ENCODE measurements around the gene ALPL.

The ALPL gene

DNA sequence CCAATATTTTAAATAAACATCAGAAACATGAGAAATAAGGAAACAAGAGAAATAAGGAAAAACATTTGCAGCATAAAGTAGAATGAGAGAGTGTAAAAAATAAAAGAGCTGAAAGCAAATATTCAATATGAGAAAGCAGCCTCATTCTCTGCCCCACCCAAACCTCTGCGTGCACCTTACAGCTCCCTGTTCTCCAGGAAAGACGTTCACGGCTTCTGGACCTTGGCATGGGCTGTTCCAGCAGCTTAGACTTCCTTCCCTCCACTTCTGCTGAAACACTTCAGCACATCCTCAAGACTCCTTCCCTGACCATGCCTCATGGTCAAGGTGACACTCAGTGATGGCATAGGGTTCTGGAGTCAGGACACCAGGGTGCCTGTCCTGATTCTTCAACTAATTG, 23.3 kb downstream of the ALPL start:
- DNase-seq: no peak

DNA sequence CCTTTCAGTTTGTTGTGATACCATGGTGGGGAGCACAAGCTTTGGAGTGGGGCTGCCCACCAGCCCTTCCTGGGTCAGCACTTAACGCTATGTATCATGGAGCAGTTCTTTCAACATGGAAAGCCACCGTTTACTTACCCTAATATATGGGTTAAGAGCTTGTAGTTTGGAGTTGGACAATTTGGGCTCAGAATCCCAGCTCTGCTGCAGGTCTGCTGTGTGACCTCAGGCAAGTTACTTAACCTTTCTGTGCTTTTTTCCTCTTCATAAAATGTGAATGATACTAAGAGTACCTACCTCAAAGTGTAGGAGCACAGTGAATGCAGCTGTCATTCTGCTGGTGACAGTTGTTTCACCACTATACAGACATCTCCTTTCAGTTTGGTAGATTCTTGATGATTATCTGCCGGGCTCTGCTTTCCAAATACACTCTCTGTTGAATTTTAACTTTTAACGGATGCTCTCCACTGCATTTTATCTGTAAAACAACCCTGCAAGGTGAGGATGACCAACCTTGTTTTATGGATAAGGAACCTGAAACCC, 23.8 kb downstream of the ALPL start:
- DNase-seq: no peak

DNA sequence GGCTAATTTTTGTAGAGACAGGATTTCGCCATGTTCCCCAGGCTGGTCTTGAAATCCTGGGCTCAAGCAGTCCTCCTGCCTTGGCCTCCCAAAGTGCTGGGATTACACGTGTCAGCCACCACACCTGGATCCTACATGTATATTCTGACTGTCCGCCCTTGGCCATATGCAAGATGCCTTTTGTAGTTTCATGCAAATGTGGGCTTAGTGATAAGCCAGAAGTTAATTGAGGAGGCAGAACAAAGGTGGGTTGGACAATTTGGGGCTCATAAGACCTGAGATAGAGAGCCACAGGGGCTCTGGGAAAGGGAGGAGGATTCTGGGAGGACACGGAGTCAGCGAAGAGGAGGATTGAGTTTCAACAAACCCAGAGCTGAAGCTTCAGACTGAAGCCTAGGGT, 24.9 kb downstream of the ALPL start:
- DNase-seq: no peak

DNA sequence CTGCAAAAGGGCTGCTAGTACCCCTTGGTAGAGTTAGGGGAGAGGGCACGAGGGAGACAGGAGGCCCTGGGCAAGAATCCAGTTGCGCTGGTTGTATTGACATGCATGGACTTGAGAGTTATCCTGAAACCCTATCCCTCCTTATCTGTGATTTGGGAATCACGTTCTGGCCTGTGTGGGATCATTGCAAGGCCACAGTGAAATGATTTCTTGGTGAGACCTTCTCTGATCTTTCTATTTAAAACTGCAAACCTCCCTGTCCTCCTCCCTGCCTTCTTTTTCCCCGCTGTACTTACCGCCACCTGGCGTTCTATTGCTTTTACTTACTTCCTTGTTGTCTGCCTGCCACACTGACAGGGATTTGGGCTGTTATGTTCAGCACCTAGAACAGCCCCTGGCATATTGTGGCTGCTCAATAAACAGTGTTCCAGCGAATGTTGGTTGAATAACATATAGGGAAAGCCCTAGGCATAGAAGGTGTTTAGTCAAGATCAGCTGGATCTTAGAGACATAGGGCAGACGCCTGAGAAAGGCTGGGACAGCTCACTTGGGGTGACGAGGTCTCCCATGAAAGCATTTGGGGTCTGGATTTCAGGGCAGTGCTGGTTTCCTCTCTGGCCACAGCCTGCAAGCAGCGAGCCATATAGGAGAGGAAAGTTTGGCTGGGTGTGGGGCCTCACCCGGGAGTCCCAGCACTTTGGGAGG, 25.6 kb downstream of the ALPL start:
- DNase-seq: no peak

DNA sequence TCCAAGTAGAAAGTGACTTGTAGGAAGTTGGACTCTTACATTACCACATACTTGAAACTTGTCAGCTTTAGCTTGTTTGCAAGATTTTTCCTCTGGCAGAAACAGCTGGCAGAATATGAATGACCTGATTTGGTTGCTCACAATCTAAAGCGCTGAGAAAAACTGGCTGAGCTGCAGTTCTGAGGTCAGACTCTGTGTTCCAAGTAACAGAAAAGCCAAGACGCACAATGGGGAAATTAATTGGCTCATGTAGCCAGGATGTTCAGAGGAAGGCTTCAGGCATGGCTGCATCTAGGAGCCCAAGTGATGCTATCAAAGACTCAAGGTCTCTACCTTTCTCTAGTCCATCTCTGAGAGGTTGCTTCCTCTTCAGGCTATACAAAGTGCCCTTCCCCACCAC, 27.0 kb downstream of the ALPL start:
- DNase-seq: no peak

DNA sequence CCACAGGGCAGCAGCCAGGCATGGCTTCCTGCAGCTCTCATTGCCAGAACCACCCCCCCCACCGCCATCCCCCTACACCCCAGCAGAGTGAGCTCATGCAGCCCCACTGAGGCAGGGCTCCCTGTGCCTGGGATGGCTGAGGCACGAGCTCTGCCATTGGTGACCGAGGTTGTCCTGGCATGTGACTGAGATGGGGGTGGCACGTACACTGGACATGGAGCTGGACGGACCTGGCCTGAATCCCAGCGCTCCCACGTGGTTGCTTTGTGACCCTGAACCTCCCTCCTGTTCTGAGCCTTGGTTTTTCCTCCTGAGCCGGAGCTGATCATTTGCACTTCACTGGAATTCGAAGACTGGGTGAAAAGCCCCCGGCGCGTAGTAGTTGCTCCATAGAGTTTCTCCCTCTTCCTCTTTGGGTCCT, 28.3 kb downstream of the ALPL start:
- no peak for DNase-seq

DNA sequence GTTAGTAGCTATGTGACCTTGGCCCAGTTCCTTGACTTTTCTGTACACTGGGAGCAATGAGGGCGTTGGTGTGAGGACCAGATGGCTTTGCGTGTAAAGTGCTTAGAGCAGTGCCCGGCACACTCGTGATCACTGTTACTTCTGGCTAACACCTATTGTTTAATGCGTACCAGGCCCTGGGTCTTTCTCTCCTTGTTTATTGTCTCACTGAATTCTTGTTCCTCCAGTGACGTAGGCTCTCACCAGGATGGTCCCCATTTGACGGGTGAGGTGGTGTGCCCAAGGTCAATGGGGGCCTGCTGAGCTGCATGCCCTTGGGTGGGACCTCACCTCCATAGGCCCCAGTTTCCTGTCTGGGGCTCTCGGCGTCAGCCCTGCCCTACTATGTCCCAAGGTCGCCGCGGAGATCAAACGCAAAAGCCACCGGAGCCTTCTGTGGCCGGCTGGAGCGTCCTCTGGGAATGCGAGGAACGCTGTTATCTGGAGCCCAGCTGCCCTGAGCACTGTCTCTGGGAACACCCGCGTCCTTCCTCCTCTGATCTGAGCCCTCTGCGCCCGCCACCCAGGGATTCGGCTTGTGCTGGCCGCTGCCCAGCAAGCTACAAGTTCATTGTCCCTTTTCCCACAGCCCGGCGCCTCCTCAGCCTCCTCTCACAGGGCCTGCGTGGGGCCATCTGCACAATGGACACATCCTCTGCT, 28.9 kb downstream of the ALPL start:
- DNase-seq: no peak

DNA sequence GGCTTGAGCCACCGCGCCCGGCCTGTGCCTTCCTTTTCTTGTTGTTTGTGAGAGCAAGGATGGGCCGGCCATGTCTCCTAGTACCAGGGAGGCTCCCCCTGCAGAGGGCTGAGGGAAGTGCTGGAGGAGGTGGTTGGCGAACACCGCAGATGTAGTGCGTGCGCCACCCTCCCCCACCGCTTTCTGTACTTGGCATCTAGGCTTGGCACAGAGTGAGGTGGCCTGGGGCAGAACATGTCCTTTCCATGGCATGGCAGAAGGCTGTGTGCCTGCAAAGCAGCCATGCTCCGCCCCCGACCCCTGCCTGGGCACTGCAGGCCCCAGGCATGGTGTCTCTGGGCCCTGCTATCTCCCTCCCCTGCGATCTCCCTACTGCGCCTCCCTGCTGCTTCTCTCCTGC, 30.7 kb downstream of the ALPL start:
- no peak for DNase-seq

DNA sequence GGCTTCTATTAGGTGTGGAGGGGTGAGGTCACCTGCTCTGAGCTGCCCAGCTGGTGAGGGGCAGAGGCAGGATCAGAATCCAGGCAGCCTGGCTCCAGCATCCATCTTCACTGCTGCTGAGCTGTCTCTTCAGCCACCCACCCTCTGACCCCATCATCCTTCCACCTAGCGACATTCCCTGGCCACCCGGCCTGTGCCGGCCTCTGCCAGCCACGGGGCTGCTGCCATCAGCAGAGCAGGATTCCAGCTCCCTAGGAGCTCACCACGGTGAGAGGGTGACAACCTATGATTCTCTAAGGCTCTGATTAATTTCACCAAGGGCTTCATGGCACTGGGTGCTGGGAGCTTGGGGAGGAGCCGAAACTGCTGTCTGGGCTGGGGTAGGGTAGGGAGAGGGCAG, 32.1 kb downstream of the ALPL start:
- DNase-seq: no peak

DNA sequence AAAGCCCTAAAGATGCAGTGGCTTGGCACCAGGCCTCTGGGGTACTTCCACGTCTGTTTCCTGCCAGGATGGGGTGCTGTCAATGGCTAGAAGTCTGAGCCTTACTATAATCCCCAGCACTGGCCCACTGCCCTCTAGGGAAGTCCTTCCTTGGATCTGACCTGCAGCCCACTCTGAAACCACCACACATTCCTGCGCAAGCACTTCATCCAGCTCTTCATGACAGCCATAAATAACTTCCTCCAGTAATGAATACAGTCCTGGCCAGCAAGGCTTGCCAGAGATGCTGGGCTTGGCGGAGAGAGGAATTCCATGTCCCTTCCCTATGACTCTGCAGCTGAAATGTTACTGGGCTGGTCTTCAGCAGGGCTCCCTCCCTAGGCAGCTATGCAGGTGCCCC, 32.6 kb downstream of the ALPL start:
- no peak for DNase-seq

DNA sequence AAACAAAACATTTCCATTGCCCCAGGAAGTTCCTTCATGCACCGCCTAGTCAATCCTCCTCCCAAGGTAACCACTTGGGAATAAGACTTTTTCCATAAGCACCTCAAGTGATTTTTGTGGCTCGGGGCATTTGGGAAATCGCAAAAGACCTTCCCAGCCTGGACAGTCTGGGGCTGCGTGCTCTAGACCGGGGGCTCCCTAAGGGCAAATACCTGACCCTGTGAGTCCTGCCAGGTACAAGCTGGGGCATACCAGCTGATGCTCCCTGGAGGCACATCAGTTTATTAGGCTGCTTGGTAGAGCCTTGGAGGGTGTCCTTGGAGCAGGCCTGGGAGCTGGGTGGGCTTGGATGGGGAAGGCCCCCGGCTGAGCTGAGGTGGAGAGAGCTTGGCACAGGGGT, 34.4 kb downstream of the ALPL start:
- DNase-seq: no peak

DNA sequence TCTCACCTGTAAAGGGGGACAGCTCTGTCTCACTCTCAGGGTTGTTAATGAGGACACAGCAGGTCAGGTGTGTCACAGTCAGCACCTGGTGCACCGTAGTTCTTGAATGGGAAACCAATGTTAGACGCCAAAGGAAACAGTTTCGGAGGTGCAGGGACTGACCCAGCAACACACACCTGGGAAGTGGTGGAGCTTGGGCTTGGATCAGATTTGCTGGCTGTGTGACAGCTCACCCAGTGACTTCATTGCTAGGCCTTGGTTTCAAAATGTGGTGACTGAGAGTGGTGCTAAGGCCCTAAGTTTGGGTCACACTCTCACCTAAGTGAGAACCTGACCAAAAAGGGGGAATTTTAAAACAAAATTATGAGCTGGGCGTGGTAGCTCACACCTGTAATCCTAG, 34.9 kb downstream of the ALPL start:
- DNase-seq: no peak

DNA sequence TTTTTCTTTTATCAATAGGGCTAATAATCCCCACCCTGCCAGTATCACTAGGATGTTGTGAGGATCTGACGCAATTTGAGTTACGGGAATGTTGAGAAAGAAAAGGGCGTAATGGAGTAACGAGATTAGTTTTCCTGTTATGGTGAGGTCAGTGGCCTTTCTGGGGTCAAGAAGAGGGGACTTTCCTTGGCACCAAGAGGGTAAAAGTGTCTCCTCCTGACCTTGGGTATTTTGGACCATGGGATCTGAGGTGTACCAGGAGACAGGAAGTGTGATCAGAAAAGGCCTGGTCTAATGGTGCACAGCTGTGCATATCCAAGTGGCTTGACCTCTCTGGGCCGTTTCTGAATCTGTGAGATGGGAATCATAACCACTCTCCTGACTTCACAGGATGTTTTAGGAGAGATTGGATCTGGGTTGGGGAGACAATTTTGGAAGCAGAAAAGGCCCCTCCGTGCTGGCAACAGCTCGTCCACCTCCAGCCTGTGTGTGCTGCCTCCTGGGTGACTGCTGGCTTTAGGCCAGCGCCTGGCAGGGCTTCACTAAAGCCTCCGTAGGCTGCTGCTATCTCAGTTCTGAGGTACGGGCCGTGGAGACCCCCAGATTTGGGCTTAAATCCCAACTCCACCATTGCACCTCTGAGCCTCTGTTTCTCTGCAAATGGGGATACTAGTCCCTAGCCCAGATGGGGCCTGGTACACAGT, 37.1 kb downstream of the ALPL start:
- DNase-seq: no peak

DNA sequence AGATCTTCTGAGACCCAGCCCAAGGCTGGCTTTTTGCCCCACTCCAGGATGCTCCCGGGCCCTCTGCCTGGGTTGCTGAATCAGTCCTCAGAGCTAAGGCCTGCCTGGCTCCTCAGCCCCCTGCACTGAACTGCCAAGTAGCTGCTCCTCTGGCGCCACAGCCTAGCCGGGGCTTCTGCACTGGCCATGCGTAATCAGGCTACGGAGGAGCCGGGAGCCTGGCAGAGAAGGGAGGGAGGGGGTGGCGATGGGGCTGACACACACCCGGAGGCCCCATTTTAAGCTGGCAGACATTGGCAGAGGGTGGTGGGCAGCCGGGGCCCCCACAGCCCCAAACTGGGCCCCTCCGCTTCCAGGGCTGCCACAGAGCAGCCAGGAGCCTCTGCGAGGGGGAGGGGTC, 38.7 kb downstream of the ALPL start:
- no peak for DNase-seq

DNA sequence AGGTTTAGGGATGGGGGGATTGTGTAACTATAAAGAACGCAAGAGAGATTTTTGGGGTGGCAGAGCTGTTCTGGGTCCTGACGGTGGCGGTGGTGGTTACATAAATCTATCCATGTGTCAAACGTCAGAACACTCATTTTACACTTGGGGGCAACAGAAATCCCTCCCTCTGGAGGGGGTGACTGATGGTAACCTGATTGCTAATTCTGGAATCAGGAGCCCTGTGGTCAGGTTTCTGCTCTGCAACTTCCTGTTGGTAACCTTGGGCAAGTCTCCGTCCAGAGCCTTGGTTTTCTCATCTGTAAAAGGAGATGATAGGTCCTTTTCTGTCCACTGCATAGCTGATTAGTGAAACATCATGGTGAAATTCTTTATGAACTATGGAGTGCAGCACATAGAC, 40.9 kb downstream of the ALPL start:
- no peak for DNase-seq

DNA sequence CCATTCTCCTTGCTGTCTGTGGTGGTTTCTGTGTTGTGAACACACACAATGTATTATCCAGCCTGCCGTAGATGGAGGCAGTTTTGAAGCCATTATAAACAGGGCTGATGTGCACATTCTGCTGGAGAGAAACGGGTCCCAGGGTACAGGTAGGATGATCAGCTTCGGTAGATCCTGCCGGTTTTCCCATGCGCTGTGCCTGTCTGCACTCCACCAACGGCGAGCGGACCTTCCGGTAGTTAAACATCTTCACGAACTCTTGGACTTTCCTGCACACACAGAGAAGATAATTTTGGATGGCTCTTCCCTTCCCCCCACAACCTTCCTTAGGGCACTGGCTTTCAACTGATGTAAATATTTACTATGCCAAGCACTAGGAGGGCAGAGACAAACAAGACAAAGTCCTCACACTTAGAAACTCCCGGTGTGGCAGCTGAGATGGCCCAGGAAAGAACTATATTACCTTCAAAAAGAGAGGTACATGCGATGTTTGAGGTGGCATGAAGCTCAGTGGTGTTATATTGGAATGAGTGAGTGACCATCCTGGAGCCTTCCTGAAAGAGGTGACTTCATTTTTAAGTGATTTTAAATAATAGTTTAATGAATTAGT, 41.7 kb downstream of the ALPL start:
- DNase-seq: no peak

DNA sequence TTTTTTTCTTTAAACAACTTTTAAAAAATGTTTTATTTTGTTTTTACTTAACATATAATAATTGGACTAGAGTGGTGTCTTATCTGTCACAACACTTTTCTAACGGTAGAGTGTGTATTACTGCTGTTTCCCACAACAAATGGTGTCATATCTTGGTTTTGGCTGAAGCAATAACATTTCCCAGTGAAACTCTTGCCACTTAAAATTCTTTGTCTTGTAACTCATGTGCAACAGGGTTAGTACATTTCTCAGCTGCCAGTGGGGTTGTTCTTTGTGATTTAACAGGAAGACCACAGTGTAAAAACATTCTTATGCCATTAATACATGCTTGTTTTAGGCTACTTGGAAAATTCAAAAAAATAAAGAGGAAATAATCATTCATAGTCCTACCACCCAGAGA, 43.5 kb downstream of the ALPL start:
- DNase-seq: no peak

DNA sequence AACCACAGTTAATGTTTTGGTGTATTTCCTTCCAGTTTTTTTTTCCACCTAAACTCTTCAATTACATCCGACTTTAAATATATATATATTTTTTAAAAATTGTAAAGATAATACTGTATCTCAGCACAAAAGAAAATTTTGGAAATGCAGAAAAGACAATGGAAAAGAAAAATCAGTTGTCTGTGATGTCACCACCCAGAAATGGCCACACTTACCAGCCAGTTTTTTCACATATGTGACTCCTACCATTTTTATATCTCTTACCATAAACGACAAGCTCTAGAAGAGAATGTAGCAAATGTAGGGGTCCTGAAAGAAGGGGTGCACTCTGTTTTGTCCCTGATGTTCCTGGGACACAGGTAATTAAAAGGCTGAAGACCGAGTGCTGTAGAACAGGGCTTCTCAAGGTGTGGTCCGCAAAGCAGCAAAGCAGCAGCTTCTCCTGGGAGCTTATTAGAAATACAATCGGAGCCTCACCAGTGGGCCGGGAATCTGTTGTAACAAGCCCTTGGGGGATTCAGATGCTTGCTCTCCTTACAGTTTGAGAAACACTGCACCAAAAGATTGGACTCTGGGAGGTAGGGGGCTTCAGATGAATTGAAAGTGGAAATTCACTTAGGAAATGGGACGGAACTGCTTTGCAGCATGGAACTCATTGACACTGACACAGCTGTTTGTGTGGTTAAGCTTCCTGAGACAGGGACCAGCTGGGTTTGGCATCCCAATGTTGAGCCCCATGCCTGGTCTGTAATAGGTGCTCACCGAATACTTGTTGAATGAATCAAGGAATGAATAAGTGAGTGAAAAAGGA, 44.1 kb downstream of the ALPL start:
- no peak for DNase-seq

DNA sequence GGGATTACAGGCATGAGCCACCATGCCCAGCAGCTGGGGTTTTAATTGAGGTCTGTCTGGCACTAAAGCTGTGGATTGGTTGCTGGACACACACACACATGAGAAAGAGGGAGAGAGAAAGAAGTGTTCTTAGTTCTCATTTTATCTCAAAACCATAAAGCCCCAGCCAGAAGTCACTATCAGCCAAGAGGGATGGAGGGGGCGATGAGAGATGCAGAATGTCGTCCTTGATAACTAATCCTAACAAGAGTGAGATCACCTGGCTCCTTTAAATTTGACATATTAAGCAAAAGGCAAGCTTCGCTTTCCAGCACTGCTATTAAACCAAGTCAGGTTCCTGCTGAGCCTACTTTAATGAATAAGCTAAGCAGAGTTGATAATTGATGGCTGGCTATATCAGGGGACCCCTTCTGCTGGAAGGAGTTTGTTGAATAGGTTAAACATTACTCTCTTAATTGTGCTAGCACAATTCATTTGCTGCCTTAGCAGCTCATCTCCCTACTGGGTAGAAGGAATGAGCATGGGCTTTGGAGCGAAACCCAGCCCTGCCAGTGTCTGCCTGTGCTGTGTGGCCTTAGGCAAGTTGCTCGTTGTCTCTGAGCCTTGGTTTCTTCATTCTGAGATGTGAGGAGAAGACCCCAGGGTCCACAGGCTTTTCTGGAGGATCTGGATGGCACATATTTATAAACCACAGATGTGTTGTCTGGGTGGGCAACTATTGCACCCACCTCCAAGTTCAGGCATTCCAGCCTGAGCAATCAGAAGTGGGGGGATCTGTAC, 50.8 kb downstream of the ALPL start:
- DNase-seq: no peak

DNA sequence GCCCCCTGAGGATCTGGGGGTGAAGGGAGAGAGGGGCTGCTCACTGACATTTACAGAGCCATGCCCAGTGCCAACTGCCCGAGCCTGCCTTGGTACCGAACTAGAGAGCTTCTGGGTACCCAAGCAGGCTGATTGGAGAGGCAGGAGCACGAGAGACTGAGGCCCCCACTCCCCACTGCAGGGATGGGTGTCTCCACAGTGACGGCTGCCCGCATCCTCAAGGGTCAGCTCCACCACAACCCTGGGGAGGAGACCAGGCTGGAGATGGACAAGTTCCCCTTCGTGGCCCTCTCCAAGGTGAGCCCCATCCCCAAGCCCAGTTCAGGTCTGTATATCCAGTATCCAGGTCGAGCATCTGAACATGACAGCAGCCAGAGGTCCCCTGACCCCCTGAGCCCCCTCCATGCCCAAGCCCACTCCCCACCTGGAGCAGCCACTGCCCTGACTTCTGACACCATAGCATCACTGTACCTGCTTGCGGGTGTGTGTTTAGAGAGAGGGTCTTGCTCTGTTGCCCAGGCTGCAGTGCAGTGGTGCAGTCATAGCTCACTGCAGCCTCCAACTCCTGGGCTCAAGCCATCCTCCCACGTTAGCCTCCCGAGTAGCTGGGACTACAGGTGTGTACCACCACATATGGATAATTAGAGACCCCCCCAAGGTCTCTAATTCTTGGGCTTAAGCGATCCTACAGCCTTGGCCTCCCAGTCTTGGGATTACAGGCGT, 51.9 kb downstream of the ALPL start:
- no peak for DNase-seq

DNA sequence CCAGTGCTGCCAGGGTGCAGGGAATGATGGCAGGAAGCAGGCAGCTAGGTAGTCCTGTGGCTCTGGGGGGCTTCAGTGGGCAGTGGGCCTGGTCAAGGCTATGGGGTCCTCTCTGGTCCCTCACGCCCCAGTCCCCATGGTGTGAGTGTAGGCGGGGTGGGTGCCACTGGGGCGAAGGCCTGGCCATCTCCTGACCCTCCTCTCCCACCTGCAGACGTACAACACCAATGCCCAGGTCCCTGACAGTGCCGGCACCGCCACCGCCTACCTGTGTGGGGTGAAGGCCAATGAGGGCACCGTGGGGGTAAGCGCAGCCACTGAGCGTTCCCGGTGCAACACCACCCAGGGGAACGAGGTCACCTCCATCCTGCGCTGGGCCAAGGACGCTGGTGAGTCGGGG, 53.7 kb downstream of the ALPL start:
- no peak for DNase-seq
